ENCODE results near the gene HOXD10.

Gene HOXD10

DNA sequence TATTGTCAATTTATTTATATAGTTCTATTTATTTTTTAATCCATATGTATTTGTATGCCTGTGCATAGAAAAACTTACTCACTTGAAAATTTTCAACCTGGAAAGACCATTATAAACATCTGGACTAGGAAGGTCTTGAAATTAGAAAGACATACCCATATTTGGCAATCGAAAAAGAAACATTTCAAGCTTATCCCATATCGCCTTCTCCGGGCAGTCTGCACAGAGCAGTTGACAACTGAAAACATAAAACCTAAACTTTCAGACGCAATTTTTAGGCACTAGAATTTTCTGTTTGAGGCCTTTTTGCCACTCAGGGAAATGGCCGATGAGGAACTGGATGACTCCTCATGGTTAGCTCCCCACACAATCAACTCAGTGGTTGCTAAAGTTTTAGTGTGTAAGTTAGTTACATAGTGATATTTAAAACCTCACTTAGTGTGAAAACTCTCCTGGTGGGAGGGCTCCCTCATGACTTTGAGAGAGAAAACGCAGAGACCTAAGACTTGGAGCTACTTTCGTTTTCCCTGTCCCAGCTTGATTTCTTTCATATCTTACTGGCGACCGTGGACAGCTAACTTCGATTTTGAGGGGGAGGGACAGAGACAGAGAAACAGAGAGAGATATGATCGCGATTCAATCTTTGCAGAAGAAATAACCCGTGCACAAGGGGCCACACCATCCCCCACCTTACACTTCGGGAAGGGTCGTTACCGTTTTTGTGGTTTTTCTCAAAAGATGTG, 20.2 kb upstream of the HOXD10 start:
- DNase-seq, result peak in 1 of 2 experiments; percentile 21
- no peak for TF ChIP-seq GATA1 (IDR thresholded peaks at IDR 0.05; ENCODE audit: low read depth, low read length)
- no peak for TF ChIP-seq POLR2A (IDR thresholded peaks at IDR 0.05; ENCODE audit: low read length)

DNA sequence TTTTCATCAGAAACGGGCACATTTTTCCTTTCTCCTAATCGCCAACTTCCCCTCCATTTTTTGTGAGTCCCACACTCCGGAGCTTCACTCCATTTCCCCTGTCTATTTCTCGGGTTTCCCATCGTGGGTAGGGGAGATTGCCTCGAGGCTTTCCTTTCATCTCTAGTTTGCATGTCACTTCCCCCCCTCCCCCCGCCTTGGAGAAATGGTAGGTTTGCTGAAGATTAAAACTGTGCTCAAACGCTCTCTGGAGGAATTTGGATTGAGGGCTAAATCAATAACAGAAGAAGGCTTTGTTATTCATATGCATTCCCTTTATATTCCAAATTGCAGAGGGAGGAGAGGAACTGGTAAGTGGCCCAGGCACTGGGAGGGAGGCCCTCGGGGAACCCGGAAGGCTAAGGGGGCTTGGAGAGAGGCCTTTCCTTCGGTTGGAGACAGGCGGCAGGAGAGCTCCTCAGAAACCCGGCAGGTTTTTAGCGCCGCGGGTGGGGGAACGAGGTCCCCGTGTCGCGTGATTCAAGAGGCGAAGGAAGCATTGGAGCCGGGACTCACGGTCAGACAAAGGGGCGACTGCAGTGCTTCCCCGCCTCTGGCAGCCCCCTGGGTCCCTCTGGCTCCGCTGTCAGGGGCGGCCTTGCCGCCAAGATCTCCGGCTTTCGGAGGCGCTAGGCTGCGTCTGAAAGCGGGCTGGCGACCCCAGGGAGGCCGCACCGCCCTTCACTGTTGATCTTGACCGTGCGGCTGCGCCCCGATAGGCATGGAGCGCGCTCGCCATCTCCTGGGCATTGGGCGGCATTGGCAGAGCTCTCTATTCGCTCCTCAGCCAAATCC, 19.4 kb upstream of the HOXD10 start:
- no peak for TF ChIP-seq GATA1 (IDR thresholded peaks at IDR 0.05; ENCODE audit: low read depth, low read length)
- TF ChIP-seq POLR2A (IDR thresholded peaks at IDR 0.05; ENCODE audit: low read length), result no peak
- peak; percentile 63 to 75 for DNase-seq

DNA sequence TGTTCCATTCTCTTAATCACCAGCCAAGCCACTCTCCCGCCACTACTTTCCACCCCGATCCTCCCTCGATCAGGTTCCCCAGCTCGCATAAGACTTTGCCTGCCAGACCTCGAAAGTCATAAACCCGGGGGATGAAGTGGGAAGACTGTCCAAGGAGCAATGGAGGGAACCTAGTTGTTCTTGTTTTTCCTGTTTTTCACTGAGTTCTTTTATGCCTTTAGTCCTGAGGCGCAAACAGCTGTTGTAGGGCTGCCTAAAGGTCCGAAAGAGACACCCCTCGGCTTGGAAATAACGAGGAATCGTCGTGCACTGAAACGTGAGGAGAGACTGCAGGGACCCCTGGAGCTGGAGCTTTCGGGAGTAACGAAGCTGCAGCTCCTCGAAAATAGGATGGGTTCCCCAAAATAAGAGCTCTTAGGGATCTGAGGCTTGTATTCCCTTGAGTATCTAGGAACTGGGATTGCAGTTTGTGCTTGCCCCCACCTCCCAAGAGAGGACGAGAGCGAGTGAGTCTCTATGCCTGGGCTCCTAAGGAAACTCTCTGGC, 18.7 kb upstream of the HOXD10 start:
- no peak for TF ChIP-seq GATA1 (IDR thresholded peaks at IDR 0.05; ENCODE audit: low read depth, low read length)
- no peak for TF ChIP-seq POLR2A (IDR thresholded peaks at IDR 0.05; ENCODE audit: low read length)
- DNase-seq, result no peak

DNA sequence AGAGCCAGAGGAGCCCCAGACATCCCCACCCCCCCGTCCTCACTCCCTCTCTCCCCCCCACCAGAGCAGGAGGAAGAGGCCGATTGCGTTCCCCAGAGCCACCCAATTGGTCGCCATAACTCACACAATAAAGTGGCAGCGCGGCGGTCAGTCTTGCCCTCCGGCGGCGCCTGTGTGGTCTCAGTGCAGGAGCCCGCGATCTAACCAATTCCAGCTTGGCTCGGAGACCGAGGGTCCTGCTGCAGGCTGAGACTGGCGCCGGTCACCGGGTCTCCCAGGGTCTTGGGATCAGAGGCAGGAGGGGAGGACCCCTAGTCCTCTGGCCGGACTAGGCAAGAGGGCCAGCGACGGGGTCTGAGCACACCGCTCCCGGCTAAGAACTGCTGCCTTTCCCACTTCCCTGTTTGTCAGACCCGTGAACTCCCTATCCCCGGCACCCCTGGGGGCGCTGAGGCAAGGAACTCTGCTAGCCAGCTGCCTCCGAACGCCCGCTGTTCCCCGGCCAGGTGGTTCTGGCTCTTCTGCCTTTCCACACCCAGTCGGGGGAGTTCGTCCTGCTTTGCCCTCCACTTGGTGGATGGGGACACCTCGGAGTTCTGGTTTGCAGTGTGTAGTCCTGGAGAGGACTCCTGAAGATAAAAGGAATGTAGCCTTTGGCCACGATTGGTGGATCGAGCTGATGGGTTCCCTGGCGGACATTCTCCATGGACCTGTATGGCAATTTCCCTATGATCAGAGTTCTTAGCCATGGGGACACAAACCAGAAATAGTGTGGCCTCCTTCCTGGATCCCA, 18.0 kb upstream of the HOXD10 start:
- TF ChIP-seq POLR2A (IDR thresholded peaks at IDR 0.05; ENCODE audit: low read length), result no peak
- TF ChIP-seq GATA1 (IDR thresholded peaks at IDR 0.05; ENCODE audit: low read depth, low read length), result no peak

DNA sequence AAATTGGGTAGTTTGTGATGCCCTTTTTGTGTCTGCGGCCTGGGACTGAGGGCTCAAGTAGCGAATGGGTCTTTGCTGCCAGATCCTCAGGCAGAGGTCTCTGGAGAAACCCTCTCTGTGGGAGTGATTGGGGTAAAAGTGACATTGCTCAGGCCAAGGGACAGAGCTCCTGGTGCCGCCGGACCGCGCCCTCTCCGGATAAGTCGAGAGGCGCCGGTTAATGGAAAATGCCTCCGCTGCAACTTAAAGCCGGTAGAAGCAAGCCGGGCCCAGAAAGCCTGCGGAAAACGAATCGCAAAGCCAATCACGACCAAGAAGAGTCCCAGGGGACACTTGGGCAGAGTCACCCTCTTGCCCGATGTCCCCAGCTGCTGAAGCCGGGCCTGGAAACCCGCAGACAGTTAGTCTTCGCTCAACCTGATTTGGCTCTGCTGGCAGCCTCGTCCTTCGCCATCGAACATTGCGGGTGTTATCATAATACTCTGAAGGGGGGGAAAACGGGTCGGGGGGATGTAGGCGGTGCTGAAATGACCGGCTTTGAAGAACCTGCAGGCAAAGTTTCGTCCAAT, 17.3 kb upstream of the HOXD10 start:
- TF ChIP-seq GATA1 (IDR thresholded peaks at IDR 0.05; ENCODE audit: low read depth, low read length) (no peak), POLR2A (IDR thresholded peaks at IDR 0.05; ENCODE audit: low read length) (no peak)
- DNase-seq, result no peak

More for the DNA sequence above, 18.0 kb upstream of the HOXD10 start:
- no peak for DNase-seq

DNA sequence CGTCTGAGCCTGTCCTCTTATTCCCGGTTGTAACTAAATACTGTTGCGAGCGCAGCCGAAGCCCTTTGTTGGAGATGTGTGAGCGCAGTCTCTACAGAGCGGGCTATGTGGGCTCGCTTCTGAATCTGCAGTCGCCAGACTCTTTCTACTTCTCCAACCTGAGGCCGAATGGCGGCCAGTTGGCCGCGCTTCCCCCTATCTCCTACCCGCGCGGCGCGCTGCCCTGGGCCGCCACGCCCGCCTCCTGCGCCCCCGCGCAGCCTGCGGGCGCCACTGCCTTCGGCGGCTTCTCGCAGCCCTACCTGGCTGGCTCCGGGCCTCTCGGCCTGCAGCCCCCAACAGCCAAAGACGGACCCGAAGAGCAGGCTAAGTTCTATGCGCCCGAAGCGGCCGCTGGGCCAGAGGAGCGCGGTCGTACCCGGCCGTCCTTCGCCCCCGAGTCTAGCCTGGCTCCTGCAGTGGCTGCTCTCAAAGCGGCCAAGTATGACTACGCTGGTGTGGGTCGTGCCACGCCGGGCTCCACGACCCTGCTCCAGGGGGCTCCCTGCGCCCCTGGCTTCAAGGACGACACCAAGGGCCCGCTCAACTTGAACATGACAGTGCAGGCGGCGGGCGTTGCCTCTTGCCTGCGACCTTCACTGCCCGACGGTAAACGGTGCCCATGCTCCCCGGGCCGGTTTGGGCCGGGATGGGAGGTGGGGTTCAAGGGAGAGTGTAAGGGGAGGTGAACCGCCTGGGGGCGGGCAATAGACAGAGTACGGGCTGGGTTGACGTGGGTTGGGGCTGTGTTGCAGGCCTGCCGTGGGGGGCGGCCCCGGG, 16.6 kb upstream of the HOXD10 start, which contains the start of gene HOXD12:
TSS of gene HOXD12 (plus strand) at position 68 of the 819 bp plus-strand sequence. CDS start at position 75, 7 bp downstream.
- TF ChIP-seq POLR2A (IDR thresholded peaks at IDR 0.05; ENCODE audit: low read length) (no peak), GATA1 (IDR thresholded peaks at IDR 0.05; ENCODE audit: low read depth, low read length) (no peak)
- no peak for DNase-seq

DNA sequence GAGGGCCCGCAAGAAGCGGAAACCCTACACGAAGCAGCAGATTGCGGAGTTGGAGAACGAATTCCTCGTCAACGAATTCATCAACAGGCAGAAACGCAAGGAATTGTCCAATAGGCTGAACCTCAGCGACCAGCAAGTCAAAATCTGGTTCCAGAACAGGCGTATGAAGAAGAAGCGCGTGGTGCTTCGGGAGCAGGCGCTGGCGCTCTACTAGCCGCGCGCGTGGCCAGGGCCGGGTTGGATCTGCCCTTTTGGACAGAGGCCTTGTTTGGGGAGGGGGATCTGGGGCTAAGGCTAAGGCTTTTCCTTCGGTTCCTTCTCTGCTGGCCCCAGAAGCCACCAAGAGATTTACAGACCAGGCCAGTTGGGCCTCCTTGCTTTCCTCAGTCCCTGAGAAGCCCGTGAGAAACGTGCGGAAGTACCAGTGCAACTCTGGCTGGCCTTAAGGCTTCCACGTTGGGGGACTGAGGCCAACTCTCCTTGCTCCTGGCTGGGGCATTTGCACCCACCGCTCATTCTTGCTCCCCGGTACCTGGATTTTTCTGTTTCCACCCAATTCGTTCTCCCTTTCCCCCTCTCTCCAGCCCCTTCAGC, 15.9 kb upstream of the HOXD10 start:
- TF ChIP-seq GATA1 (IDR thresholded peaks at IDR 0.05; ENCODE audit: low read depth, low read length), result no peak
- TF ChIP-seq POLR2A (IDR thresholded peaks at IDR 0.05; ENCODE audit: low read length), result no peak
- DNase-seq, result no peak

DNA sequence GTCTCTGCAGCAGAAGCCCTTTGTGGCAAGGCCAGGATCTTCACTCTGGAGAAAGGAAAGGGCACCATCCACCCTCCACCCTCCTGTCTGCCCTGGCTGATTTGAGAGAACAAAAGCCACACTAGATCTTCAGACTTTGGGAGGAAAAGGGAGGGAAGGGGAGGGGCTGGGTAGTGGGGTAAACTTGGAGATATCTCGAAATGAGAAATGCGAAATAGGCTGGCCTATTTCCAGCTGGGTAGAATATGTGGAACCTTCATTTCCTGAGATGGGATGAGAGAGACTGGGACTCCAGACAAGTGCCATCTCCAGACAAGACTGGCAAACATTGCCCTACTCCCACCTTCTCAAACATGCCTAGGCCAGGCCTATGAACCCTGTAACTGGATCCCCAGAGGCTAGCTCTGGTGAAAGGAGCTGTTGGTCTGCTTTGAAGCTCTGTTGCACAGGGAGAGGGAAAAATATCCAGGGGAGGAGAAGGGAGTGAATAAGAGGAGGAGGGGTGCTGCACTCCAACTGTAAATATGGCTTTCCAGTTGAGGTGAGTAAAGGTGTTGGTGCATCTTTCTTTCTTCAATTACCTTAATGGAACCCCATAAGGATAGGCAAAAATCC, 15.3 kb upstream of the HOXD10 start:
- no peak for DNase-seq
- TF ChIP-seq POLR2A (IDR thresholded peaks at IDR 0.05; ENCODE audit: low read length), result no peak
- TF ChIP-seq GATA1 (IDR thresholded peaks at IDR 0.05; ENCODE audit: low read depth, low read length), result no peak

DNA sequence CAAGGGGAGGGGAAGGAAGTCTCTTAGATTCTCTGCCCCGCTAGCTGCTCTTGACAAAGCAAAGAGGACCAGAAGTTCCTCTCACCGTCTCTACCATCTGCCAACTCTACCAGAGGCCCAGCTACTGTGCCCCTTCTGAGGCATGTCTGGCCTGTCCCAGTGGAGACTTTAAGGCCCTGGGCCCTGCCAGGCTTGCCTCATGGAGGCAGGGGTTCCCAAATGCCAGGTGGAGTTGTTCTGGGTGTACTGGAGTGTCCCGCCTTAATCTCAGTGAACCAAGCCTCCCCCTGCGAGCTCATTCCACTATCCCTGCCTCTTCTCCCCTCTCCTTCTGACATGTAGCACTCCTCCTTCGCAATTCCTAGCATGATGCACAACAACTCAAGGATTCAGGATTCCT, 14.7 kb upstream of the HOXD10 start:
- no peak for DNase-seq
- TF ChIP-seq GATA1 (IDR thresholded peaks at IDR 0.05; ENCODE audit: low read depth, low read length) (no peak), POLR2A (IDR thresholded peaks at IDR 0.05; ENCODE audit: low read length) (no peak)

DNA sequence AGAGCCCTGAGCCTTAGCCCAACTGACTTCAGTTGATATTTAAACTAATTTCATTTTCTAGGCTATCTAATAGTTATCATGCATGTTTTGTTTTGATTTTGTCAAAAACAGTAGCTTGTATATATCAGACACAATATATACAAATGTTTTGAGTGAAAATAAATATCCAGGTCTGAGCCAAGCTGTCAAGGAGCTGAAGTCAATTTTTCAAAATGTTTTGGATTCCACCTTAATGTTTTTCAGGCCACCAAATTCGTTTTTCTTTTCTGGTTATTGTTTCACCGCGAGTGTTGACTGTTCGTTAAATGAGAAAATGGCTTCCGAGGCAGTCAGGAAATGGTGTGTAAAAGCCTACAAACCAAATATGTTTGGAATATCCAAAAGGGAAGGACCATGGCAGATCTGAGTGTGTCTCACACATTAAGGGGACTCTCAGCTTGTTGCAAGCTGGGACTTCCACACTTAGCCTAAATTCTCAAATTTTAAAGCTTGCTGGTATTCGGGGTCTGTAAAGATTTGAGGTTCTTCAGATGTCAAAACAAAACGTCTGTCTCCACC, 14.2 kb upstream of the HOXD10 start:
- DNase-seq, result no peak
- no peak for TF ChIP-seq GATA1 (IDR thresholded peaks at IDR 0.05; ENCODE audit: low read depth, low read length)
- TF ChIP-seq POLR2A (IDR thresholded peaks at IDR 0.05; ENCODE audit: low read length), result no peak

DNA sequence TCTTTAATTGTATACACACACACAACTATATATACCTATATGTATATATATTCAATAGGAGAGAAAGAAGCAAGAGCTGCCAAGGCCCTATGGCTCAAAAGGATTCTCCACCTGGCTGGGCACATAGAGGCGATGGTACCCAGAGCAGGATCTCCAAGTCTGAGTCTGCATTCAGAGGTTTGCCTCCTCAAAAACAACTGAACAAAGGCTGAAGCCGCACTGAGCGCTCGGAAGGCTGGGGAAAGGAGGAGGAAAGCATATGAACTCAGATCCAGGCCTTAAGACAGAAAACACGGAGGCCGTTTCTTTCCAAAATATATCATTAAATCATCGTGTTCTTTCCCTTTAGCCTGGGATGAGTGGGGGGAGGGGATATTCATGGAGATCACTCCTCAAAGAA, 13.4 kb upstream of the HOXD10 start:
- TF ChIP-seq POLR2A (IDR thresholded peaks at IDR 0.05; ENCODE audit: low read length) (no peak), GATA1 (IDR thresholded peaks at IDR 0.05; ENCODE audit: low read depth, low read length) (no peak)
- DNase-seq, result no peak

Measured in erythroblast (primary cell).